MM.1S (cell line): ENCODE data around the gene CTNNA3.

Experiments
- DNase-seq: peaks from one replicate; pipeline ENCODE4 v3.0.0-alpha.2; 2015
- H2AFZ ChIP-seq: fragments of 300-600 bp; sonication (generic); 2 replicates; pipeline ENCODE4 v1.6.0; 2016; ENCODE audit warnings: antibody characterized with exemption, low read length
- H3F3A ChIP-seq: fragments of 300-600 bp; sonication (generic); 2 replicates; pipeline ENCODE4 v1.6.1; 2016; ENCODE audit warnings: mild to moderate bottlenecking, antibody characterized with exemption, low read length, moderate library complexity, mixed read lengths; ENCODE audit not compliant: insufficient read depth
- H3K27ac ChIP-seq: fragments of 300-600 bp; sonication (generic); 2 replicates; pipeline ENCODE4 v1.5.1; 2016; ENCODE audit warnings: mild to moderate bottlenecking, low read length
- H3K27me3 ChIP-seq: fragments of 300-600 bp; sonication (generic); replicated peaks from 2 replicates; pipeline ENCODE4 v1.6.0; 2016; ENCODE audit warnings: low read length; ENCODE audit not compliant: insufficient read depth
- H3K36me3 ChIP-seq: fragments of 300-600 bp; sonication (generic); replicated peaks from 2 replicates; pipeline ENCODE4 v1.6.1; 2016; ENCODE audit warnings: mild to moderate bottlenecking, low read length, mixed read lengths; ENCODE audit not compliant: insufficient read depth
- H3K4me1 ChIP-seq: fragments of 300-600 bp; sonication (generic); 2 replicates; pipeline ENCODE4 v1.6.1; 2016; ENCODE audit warnings: low read length, mixed read lengths
- H3K4me2 ChIP-seq: fragments of 300-600 bp; sonication (generic); 2 replicates; pipeline ENCODE4 v1.6.0; 2016; ENCODE audit warnings: low read depth, low read length
- H3K4me3 ChIP-seq: fragments of 300-600 bp; sonication (generic); 2 replicates; pipeline ENCODE4 v1.5.1; 2016; ENCODE audit warnings: low read length, mixed read lengths
- H3K79me2 ChIP-seq: fragments of 300-600 bp; sonication (generic); 2 replicates; pipeline ENCODE4 v1.6.1; 2016; ENCODE audit warnings: mixed run types, low read length, mixed read lengths
- H3K9ac ChIP-seq: fragments of 300-600 bp; sonication (generic); 2 replicates; pipeline ENCODE4 v1.6.1; 2016; ENCODE audit warnings: low read length, mixed read lengths
- H3K9me2 ChIP-seq: fragments of 300-600 bp; sonication (generic); replicated peaks from 2 replicates; pipeline ENCODE4 v1.6.1; 2016; ENCODE audit warnings: mild to moderate bottlenecking, low read length, mixed read lengths; ENCODE audit not compliant: insufficient read depth
- H3K9me3 ChIP-seq: fragments of 300-600 bp; sonication (generic); replicated peaks from 2 replicates; pipeline ENCODE4 v1.6.1; 2016; ENCODE audit warnings: mild to moderate bottlenecking, low read length, mixed read lengths; ENCODE audit not compliant: insufficient read depth
- H4K20me1 ChIP-seq: fragments of 300-600 bp; sonication (generic); 2 replicates; pipeline ENCODE4 v1.6.1; 2016; ENCODE audit warnings: mild to moderate bottlenecking, low read length, moderate library complexity, mixed read lengths; ENCODE audit not compliant: insufficient read depth
- CTCF ChIP-seq: fragments of 300-600 bp; sonication (generic); IDR thresholded peaks from 2 replicates; pipeline ENCODE4 v1.5.1; 2016; ENCODE audit warnings: antibody characterized with exemption, low read length, mixed read lengths
- EZH2 ChIP-seq: fragments of 300-600 bp; sonication (generic); optimal IDR thresholded peaks from 2 replicates; pipeline ENCODE3; 2017; ENCODE audit warnings: low read depth, mild to moderate bottlenecking, antibody characterized with exemption, low read length, mixed read lengths
- EZH2phosphoT487 ChIP-seq: fragments of 300-600 bp; sonication (generic); IDR thresholded peaks from 2 replicates; pipeline ENCODE4 v1.6.1; 2018; ENCODE audit warnings: antibody characterized with exemption, low read length

The CTNNA3 gene

GRCh38 chr10:66746246-66746645 is 949.7 kb downstream of the CTNNA3 start:
- Histone ChIP-seq H3K79me2 (no peaks in the 10 kb centered on the region), H3K9ac (no peak overlapping the region), H4K20me1 (no peaks in the 10 kb centered on the region), H3K4me3 (no peak overlapping the region), H3F3A (no peaks in the 10 kb centered on the region), H3K9me2 (no peaks in the 10 kb centered on the region), H2AFZ (no peak overlapping the region), H3K4me2 (no peak overlapping the region), H3K27ac (no peak overlapping the region), H3K4me1 (no peaks in the 10 kb centered on the region), H3K36me3 (no peaks in the 10 kb centered on the region), H3K27me3 (no peaks in the 10 kb centered on the region), H3K9me3 (no peaks in the 10 kb centered on the region)
- no peak for TF ChIP-seq CTCF
- no peak for TF ChIP-seq EZH2
- TF ChIP-seq EZH2phosphoT487 = no peak
- no peak for DNase-seq

- Histone ChIP-seq H3K79me2 (no peaks in the 10 kb centered on the region), H3K9ac (no peak overlapping the region), H3K4me1 (no peaks in the 10 kb centered on the region), H3K9me3 (no peaks in the 10 kb centered on the region), H3K27ac (no peak overlapping the region), H3K4me2 (no peak overlapping the region), H3K4me3 (no peak overlapping the region), H2AFZ (no peak overlapping the region), H3K27me3 (no peaks in the 10 kb centered on the region), H3K36me3 (no peaks in the 10 kb centered on the region), H3K9me2 (no peaks in the 10 kb centered on the region), H3F3A (no peaks in the 10 kb centered on the region), H4K20me1 (no peaks in the 10 kb centered on the region)
- TF ChIP-seq CTCF (no peak), EZH2phosphoT487 (no peak), EZH2 (no peak)
- DNase-seq = no peak
Measured at GRCh38 chr10:66744915-66745314, 951.1 kb downstream of the CTNNA3 start.

- no peaks in the 10 kb centered on the region for H3K9me2 ChIP-seq
- H3K4me3 ChIP-seq = no peak overlapping the region
- no peaks in the 10 kb centered on the region for H3K36me3 ChIP-seq
- no peaks in the 10 kb centered on the region for H3K4me1 ChIP-seq
- no peak overlapping the region for H3K4me2 ChIP-seq
- TF ChIP-seq CTCF (no peak), EZH2phosphoT487 (no peak), EZH2 (no peak)
- H3K79me2 ChIP-seq = no peaks in the 10 kb centered on the region
- H3K27me3 ChIP-seq = no peaks in the 10 kb centered on the region
- H3K27ac ChIP-seq = no peak overlapping the region
- no peaks in the 10 kb centered on the region for H4K20me1 ChIP-seq
- H3K9me3 ChIP-seq = no peaks in the 10 kb centered on the region
- no peak for DNase-seq
- no peak overlapping the region for H2AFZ ChIP-seq
- no peaks in the 10 kb centered on the region for H3F3A ChIP-seq
- no peak overlapping the region for H3K9ac ChIP-seq
Measured at GRCh38 chr10:66737241-66737640, 958.8 kb downstream of the CTNNA3 start.
